Choroid plexus epithelial cell (primary cell): ENCODE measurements around the gene MPG.

Experiments
- DNase-seq: peaks from one replicate; pipeline ENCODE4 v3.0.0-alpha.2; 2010; ENCODE audit warnings: low read depth
- H3K4me3 ChIP-seq: 2 replicates; pipeline ENCODE4 v1.5.1; 2011; ENCODE audit warnings: low read depth, mild to moderate bottlenecking, control low read depth, low read length, moderate library complexity
- TF ChIP-seq, protein P1 (sequence below): conservative IDR thresholded peaks from 2 replicates; pipeline ENCODE4 v1.5.1; 2011; ENCODE audit warnings: low read depth, mild to moderate bottlenecking, control low read depth, inconsistent platforms, low read length, moderate library complexity

MPG gene

DNA sequence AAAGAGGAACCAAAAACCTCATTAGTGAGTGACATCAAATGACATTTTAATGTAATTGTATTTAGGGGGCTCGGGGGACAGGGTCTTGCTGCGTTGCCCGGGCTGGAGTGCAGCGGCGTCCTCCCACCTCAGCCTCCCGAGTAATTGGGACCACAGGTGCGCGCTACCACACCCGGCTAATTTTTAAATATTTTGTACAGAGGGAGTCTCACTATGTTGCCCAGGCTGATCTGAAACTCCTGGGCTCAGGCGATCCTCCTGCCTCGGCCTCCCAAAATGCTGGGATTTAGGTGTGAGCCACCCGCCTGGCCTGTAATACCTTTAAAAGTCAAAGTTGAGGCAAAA is 23.8 kb upstream of the MPG start:
- TF ChIP-seq, protein P1, sequence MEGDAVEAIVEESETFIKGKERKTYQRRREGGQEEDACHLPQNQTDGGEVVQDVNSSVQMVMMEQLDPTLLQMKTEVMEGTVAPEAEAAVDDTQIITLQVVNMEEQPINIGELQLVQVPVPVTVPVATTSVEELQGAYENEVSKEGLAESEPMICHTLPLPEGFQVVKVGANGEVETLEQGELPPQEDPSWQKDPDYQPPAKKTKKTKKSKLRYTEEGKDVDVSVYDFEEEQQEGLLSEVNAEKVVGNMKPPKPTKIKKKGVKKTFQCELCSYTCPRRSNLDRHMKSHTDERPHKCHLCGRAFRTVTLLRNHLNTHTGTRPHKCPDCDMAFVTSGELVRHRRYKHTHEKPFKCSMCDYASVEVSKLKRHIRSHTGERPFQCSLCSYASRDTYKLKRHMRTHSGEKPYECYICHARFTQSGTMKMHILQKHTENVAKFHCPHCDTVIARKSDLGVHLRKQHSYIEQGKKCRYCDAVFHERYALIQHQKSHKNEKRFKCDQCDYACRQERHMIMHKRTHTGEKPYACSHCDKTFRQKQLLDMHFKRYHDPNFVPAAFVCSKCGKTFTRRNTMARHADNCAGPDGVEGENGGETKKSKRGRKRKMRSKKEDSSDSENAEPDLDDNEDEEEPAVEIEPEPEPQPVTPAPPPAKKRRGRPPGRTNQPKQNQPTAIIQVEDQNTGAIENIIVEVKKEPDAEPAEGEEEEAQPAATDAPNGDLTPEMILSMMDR: no peak
- DNase-seq: no peak
- peak overlapping the region; percentile 89 for H3K4me3 ChIP-seq

DNA sequence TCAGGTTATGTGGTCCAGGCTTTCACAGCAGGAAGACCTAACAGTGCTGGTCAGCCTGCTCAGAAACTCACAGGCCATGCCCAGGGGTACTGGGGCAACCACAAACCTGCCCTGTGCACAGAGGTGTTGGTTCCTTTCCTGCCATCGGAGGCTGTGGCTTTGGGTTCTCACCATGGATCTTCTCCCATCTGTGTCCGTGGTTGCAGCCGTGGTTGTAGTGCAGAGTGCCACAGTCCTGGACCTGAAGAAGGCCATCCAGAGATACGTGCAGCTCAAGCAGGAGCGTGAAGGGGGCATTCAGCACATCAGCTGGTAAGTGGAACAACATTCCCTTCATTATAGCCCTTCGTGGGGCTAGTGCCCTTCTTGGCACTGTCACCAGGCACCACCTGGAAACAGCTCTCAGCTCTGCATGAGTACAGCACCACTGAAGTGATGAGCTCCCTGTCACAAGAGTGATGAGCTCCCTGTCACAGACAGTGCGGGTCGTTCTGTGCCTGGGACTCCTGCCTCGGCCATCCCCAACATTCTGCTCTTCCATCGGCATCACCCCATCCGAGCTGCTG is 22.4 kb upstream of the MPG start:
- no peak overlapping the region for H3K4me3 ChIP-seq
- no peak for DNase-seq
- TF ChIP-seq, protein P1: no peak

DNA sequence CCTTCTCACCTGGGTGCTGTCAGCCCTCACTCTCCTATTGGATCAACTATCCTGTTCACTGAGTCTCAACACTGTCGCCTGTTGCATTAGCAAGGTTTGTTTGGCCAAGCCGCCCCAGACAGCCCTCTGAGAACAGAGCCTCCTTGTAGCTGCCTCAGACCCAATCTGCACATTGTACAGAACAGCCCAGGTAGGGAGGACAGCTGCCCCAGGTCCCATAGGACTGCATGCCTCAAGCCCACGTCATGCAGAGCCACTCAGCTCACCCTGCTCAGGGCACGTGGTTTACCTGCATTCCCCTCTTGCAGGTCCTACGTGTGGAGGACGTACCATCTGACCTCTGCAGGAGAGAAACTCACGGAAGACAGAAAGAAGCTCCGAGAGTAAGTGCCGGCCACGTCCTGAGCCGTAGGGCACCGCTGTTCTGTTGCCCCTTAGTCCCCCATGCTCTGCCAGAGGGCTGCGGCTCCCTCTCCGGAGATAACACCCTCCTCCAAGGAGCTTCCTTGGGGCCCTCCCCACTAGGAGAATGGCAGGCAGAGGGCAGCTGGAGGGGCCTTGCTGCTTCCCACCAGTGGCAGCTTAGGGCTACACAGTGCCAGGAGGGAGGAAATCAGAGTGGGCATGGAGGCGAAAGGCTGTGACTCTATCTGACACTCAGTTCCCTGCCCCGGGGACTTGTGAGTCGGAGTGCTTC is 21.6 kb upstream of the MPG start:
- H3K4me3 ChIP-seq: no peak overlapping the region
- DNase-seq: no peak
- TF ChIP-seq, protein P1: no peak

DNA sequence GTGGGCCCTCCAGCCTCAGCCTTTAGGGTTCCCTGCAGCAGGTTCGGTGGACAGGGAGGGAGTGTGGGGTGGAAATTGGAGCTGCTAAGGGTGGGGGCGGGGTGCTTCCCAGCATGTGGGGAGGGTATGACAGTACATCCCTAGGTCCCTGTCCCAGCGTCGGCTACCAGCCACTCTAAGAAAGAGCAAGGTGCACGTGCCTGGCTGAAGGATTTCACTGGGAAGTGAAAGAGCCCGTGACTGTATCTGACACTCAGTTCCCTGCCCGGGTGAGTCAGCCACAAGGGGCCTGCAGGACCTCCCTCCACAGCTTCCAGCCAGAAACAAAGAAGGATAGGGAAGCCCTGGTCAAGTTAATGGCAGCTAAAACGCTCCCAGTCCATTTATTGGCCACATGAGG is 20.3 kb upstream of the MPG start:
- no peak overlapping the region for H3K4me3 ChIP-seq
- DNase-seq: no peak
- TF ChIP-seq, protein P1: no peak

DNA sequence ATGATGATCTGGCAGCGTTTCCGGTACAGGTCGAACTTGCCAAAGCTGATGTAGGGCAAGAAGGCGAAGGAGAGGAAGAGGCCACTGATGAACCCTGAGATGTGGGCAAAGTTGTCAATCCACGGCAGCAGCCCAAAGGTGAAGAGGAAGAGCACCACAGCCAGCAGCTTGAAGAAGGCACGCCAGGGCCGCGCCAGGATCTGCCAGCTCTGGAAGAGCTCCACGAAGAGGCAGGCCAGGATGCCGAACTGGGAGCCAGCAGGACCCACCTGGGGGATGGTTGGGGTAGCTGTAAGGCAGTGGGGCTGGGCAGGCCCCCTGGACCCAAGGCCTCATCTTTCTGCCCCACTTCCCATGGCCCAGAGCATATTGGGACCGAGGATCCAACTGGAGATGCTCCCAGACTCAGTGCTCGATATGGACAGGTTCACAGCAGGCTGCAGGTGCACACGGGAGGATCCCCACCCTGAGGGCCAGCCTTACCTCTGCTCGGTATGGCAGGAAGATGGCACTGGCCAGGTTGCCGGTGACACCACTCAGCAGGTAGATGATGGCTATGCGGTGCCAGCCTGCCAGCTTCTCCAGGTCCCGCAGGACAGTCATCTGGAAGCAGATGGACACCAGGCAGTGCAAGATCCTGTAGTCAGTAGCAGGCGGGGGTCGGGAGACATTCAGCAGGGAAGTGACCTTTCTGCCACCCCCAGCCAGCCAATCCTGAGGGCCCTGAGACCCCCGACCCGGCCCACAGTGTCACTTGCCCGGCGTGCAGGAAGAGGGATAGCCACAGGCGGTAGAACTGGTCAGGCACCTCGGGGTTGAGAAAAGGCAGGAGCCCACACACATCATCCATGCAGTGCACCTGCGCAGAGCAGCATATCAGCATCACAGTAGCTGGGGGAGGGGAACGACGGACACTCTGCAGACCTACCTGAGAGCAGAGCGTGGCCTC is 19.3 kb upstream of the MPG start:
- no peak for DNase-seq
- H3K4me3 ChIP-seq: no peak overlapping the region
- TF ChIP-seq, protein P1: no peak

DNA sequence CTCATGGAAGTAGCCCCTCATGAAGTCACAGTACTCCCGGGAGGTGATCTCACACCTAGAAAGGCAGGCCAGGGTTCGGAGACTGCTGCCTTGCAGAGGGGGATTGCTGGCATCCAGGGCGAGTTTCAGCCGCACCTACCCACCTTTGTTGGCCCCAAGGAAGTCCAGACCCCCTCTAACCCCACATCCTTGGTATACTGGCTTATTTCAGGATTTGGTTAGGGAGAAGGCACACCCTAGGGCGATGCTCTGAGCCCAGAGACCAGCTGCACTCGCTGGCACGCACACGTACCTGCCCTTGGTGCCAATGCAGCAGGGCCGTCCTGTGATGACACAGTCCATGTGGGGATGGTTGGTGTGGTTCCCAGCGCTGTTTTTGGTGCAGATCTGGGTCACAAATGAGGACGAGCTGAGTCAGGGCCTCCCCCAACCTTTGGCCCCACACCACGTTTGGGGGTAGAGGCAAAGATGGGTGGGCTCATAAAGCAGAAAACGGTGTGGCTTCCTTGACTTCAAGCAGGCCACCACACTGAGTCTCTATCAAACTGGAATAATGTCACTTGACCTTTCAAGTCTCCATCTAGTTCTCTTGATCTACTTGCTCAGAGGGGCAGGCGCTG is 18.5 kb upstream of the MPG start:
- no peak for DNase-seq
- TF ChIP-seq, protein P1: no peak
- no peak overlapping the region for H3K4me3 ChIP-seq
